Measurements from ENCODE around the gene ABCC6.

Gene ABCC6

DNA sequence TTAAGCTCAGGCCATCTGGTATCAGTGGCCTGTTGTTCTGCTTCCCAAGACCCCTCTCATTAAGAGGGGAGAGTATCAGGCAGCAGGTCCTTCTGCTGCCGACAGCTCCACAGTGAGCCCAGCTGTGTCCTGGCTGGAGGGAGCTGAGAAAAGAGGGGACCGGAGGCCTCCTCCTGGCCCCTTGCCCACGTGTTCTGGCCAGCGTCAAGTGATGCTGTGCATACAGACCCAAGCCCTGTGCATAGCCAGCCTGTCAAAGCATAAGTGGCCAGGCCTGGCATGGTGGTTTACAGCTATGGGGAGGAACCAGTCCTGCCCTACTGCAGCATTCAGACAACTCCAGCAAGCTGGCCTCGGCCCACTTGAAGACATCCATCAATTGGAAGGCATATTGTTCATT is 48.0 kb downstream of the ABCC6 start:
- DNase-seq (ENCODE audit: low spot score), result no peak
- TF ChIP-seq, protein P1, sequence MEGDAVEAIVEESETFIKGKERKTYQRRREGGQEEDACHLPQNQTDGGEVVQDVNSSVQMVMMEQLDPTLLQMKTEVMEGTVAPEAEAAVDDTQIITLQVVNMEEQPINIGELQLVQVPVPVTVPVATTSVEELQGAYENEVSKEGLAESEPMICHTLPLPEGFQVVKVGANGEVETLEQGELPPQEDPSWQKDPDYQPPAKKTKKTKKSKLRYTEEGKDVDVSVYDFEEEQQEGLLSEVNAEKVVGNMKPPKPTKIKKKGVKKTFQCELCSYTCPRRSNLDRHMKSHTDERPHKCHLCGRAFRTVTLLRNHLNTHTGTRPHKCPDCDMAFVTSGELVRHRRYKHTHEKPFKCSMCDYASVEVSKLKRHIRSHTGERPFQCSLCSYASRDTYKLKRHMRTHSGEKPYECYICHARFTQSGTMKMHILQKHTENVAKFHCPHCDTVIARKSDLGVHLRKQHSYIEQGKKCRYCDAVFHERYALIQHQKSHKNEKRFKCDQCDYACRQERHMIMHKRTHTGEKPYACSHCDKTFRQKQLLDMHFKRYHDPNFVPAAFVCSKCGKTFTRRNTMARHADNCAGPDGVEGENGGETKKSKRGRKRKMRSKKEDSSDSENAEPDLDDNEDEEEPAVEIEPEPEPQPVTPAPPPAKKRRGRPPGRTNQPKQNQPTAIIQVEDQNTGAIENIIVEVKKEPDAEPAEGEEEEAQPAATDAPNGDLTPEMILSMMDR (IDR thresholded peaks at IDR 0.05; ENCODE audit: extremely low read depth, missing control alignments), result no peak

DNA sequence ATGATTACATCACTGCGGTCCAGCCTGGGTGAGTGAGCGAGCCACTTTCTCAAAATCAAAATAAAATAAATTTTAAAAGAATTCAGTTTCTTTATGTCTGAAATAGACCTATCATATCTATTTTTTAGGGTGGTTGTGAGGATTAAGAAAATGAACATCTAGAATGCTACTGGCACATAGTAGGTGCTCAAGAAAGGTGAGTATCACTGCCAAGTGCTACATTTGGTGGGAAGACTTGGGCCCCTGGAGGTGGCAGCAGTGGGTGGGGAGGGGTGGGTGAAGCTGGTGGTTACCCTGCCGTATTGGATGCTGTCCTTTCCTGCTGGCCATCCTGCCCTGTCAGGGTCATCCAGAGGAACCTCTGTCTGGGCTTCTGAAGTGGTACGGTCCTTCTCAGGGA is 50.3 kb downstream of the ABCC6 start:
- TF ChIP-seq, protein P1 (IDR thresholded peaks at IDR 0.05; ENCODE audit: extremely low read depth, missing control alignments), result no peak
- no peak for DNase-seq (ENCODE audit: low spot score)

DNA sequence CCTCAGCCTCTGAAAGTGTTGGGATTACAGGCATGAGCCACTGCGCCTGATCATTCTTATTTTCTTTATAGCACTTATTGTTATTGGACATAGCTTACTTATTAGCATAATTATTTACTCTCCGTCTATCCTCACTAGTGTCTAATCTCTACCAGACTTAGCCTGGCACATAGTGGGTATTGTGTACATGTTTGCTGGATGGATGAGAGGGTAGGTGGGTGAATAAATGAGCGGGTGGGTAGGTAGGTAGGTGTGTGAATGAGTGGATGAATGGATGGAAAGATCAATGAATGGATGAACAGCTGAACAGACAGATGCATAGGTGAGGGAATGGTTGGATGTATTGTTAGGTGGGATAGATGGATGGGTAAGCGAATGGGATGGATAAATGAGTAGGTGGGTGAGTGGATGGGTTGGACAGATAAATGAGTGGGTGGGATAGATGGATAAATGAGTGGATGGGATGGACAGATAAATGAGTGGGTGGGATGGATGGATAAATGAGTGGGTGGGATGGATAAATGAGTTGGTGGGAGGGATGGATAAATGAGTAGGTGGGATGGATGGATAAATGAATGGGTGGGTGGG is 51.9 kb downstream of the ABCC6 start:
- DNase-seq (ENCODE audit: low spot score), result no peak
- TF ChIP-seq, protein P1 (IDR thresholded peaks at IDR 0.05; ENCODE audit: extremely low read depth, missing control alignments), result no peak

DNA sequence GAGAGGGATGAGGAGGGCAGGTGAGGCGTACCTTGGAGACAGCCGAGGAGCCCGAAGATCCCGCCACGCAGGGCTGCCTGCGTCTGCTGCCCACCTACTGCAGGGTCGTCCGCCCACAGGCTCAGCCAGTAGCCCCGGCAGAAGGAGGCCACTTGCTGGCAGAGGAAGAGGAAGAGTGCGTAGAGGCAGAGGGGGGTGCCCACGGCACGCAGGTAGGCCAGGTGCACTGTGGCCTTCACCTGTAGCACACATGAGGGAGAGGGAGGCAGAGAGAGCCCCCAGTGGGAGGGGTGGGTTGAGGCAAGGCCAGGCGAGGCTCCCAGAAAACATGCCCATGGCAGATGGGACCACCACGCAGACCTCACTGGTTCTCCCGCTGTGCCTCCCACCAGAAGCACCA is 53.7 kb downstream of the ABCC6 start:
- DNase-seq (ENCODE audit: low spot score), result no peak
- TF ChIP-seq, protein P1 (IDR thresholded peaks at IDR 0.05; ENCODE audit: extremely low read depth, missing control alignments), result no peak

DNA sequence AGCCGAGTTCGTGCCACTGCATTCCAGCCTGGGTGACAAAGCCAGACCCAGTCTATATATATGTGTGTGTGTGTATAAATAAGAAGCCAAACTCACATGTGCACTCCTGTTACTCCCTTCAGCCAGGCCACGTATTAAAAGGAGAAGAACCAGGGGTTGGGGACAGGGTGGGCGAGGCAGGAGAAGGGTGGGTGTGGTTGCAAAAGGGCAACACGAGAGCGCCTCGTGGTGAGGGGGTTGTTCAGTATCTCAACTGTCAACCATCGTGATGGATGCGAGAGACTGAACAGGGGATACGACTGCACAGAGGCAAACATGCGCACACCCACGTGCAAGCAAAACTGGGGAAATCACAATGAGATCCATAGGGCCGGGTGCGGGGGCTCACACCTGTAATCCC is 54.9 kb downstream of the ABCC6 start:
- TF ChIP-seq, protein P1 (IDR thresholded peaks at IDR 0.05; ENCODE audit: extremely low read depth, missing control alignments), result no peak
- DNase-seq (ENCODE audit: low spot score), result no peak

DNA sequence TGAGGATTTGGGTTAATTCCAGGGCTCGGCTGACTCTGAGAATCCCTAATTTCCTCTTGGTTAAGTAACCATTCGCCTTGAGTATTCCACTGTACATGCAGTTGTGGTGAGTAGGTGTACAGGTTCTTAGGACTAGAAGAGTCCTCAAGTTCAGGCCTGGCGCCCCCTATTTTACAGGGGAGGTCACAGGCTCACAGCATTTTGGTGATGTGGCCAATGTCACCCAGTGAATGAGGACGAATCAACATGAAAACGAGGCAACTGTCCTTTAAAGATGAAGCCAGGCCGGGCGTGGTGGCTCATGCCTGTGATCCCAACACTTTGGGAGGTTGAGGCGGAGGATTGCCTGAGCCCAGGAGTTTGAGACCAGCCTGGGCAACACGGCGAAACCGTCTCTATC is 55.4 kb downstream of the ABCC6 start:
- TF ChIP-seq, protein P1 (IDR thresholded peaks at IDR 0.05; ENCODE audit: extremely low read depth, missing control alignments), result no peak
- no peak for DNase-seq (ENCODE audit: low spot score)

DNA sequence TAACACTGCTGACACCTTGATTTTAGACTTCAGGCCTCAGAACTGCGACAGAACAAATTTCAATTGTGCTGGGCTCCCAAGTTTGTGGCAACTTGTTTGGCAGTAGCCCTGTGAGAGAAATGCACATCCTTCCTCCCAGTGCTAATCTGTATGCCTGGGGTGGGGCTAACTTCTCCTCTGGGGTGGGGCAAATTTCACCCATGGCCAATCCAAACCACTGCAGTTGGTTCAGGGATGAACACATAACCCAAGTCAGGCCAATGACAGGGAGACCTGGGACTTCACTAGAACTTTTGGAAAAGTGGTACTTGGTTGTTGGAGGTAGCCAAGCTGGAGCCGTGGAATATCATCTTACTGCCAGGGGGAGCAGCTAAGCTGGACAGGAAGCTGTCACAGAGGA is 56.3 kb downstream of the ABCC6 start:
- TF ChIP-seq, protein P1 (IDR thresholded peaks at IDR 0.05; ENCODE audit: extremely low read depth, missing control alignments), result no peak
- DNase-seq (ENCODE audit: low spot score), result no peak

Measured in GM20000 (cell line).